Nephron progenitor cell (in vitro differentiated cells): Measurements from ENCODE around the gene GPR157.
"Not testable (repeated sequence)": the region's sequence is repeated elsewhere in the genome, so short reads cannot be mapped to it uniquely, and the experiment has no call there.

Experiments used
- DNase-seq: peaks from one replicate; pipeline ENCODE4 v3.0.0; 2021
- H3K27ac Mint-ChIP-seq: 2 replicates; pipeline ENCODE4 v1.8.0; 2021; ENCODE audit warnings: mild to moderate bottlenecking, moderate library complexity, mixed read lengths
- H3K27me3 Mint-ChIP-seq: 2 replicates; pipeline ENCODE4 v1.8.0; 2021; ENCODE audit warnings: mild to moderate bottlenecking, low read depth, mixed read lengths; ENCODE audit not compliant: poor library complexity
- H3K36me3 Mint-ChIP-seq: 2 replicates; pipeline ENCODE4 v1.8.0; 2021; ENCODE audit warnings: low read depth, mixed read lengths
- H3K4me1 Mint-ChIP-seq: 2 replicates; pipeline ENCODE4 v1.8.0; 2021; ENCODE audit warnings: mixed read lengths
- H3K4me3 Mint-ChIP-seq: 2 replicates; pipeline ENCODE4 v1.8.0; 2021; ENCODE audit warnings: mild to moderate bottlenecking, moderate library complexity, mixed read lengths
- H3K9me3 Mint-ChIP-seq: 2 replicates; pipeline ENCODE4 v1.8.0; 2021; ENCODE audit warnings: mild to moderate bottlenecking, moderate library complexity, mixed read lengths
- CTCF ChIP-seq: fragments of 200-600 bp; sonication (generic); IDR thresholded peaks from 2 replicates; pipeline ENCODE4 v1.5.0; 2021; ENCODE audit warnings: antibody characterized with exemption

The GPR157 gene

GRCh38 chr1:9125325-9125724, 3.6 kb downstream of the GPR157 start:
- H3K27me3 Mint-ChIP-seq, result peaks cover 30% of the 10 kb centered on the region
- H3K36me3 Mint-ChIP-seq, result no peaks in the 10 kb centered on the region
- peaks cover 19% of the 10 kb centered on the region for H3K4me1 Mint-ChIP-seq
- DNase-seq, result no peak
- H3K9me3 Mint-ChIP-seq, result peaks cover 4% of the 10 kb centered on the region
- no peak for TF ChIP-seq CTCF
- H3K27ac Mint-ChIP-seq, result no peak overlapping the region
- H3K4me3 Mint-ChIP-seq, result no peak overlapping the region

GRCh38 chr1:9124389-9124788, 4.5 kb downstream of the GPR157 start:
- Mint-ChIP-seq H3K27me3 (peaks cover 28% of the 10 kb centered on the region), H3K4me1 (peaks cover 20% of the 10 kb centered on the region)
- H3K4me3 Mint-ChIP-seq, DNase-seq, H3K27ac Mint-ChIP-seq, H3K36me3 Mint-ChIP-seq, H3K9me3 Mint-ChIP-seq: not testable (repeated sequence)

GRCh38 chr1:9123665-9124064, 5.2 kb downstream of the GPR157 start:
- not testable (repeated sequence) for DNase-seq, H3K36me3 Mint-ChIP-seq, H3K4me3 Mint-ChIP-seq, H3K9me3 Mint-ChIP-seq, H3K27ac Mint-ChIP-seq
- peaks cover 25% of the 10 kb centered on the region for H3K4me1 Mint-ChIP-seq
- peaks cover 28% of the 10 kb centered on the region for H3K27me3 Mint-ChIP-seq

GRCh38 chr1:9121496-9122409, 7.1 kb downstream of the GPR157 start:
- no peak for DNase-seq
- no peaks in the 10 kb centered on the region for H3K36me3 Mint-ChIP-seq
- H3K27ac Mint-ChIP-seq, result peak overlapping the region; percentile 30
- peaks cover 14% of the 10 kb centered on the region for H3K4me1 Mint-ChIP-seq
- peaks cover 4% of the 10 kb centered on the region for H3K9me3 Mint-ChIP-seq
- no peak for TF ChIP-seq CTCF
- peaks cover 11% of the 10 kb centered on the region for H3K27me3 Mint-ChIP-seq
- no peak overlapping the region for H3K4me3 Mint-ChIP-seq

GRCh38 chr1:9120312-9120958, 8.5 kb downstream of the GPR157 start:
- Mint-ChIP-seq H3K4me1 (peaks cover 19% of the 10 kb centered on the region), H3K4me3 (no peak overlapping the region), H3K9me3 (peaks cover 4% of the 10 kb centered on the region), H3K27ac (no peak overlapping the region), H3K27me3 (peaks cover 9% of the 10 kb centered on the region), H3K36me3 (no peaks in the 10 kb centered on the region)
- TF ChIP-seq CTCF, result no peak
- no peak for DNase-seq

- DNase-seq, result no peak
- peaks cover 1% of the 10 kb centered on the region for H3K9me3 Mint-ChIP-seq
- no peak overlapping the region for H3K27ac Mint-ChIP-seq
- no peak for TF ChIP-seq CTCF
- no peak overlapping the region for H3K4me3 Mint-ChIP-seq
- H3K27me3 Mint-ChIP-seq, result peaks cover 5% of the 10 kb centered on the region
- no peaks in the 10 kb centered on the region for H3K36me3 Mint-ChIP-seq
- peaks cover 24% of the 10 kb centered on the region for H3K4me1 Mint-ChIP-seq
These were observed 9.2 kb downstream of the GPR157 start for GRCh38 chr1:9119745-9120144.
